HepG2 (cell line): ENCODE data around the gene PFAS. TPM values are rescaled to one million over a fixed set of nuclear protein-coding genes. Genes with fewer than 3 reads are reported as not detected.

Source experiments
- DMAP1 ChIP-seq: IDR thresholded peaks from 2 replicates; pipeline ENCODE4 v1.6.1; 2016
- GPBP1L1 ChIP-seq: sonication (generic); formaldehyde crosslinking; IDR thresholded peaks from 2 replicates; pipeline ENCODE4 v1.5.0; 2020; ENCODE audit warnings: mild to moderate bottlenecking, missing genetic modification reagents
- PAF1 ChIP-seq: IDR thresholded peaks from 2 replicates; pipeline ENCODE4 v1.6.1; 2016; ENCODE audit warnings: missing genetic modification reagents, missing compliant biosample characterization
- PHF21A ChIP-seq: sonication (generic); formaldehyde crosslinking; IDR thresholded peaks from 2 replicates; pipeline ENCODE4 v1.5.0; 2020; ENCODE audit warnings: mild to moderate bottlenecking, missing genetic modification reagents
- POGK ChIP-seq: sonication (generic); formaldehyde crosslinking; conservative IDR thresholded peaks from 2 replicates; pipeline ENCODE4 v1.8.0; 2022; ENCODE audit warnings: mild to moderate bottlenecking, moderate library complexity, missing genetic modification reagents
- ZKSCAN5 ChIP-seq: sonication (generic); formaldehyde crosslinking; IDR thresholded peaks from 2 replicates; pipeline ENCODE4 v1.5.1; 2020; ENCODE audit warnings: mild to moderate bottlenecking, missing genetic modification reagents
- ZNF646 ChIP-seq: sonication (generic); formaldehyde crosslinking; IDR thresholded peaks from 2 replicates; pipeline ENCODE4 v1.9.0; 2021; ENCODE audit warnings: mild to moderate bottlenecking, missing genetic modification reagents
- ZNF660 ChIP-seq: sonication (generic); formaldehyde crosslinking; IDR thresholded peaks from 2 replicates; pipeline ENCODE4 v1.5.1; 2020; ENCODE audit warnings: mild to moderate bottlenecking, low read depth, missing genetic modification reagents, borderline replicate concordance
- ZNF766 ChIP-seq: sonication (generic); formaldehyde crosslinking; IDR thresholded peaks from 2 replicates; pipeline ENCODE4 v1.5.0; 2020; ENCODE audit warnings: missing genetic modification reagents, borderline replicate concordance
- ZNF770 ChIP-seq: sonication (generic); formaldehyde crosslinking; IDR thresholded peaks from 2 replicates; pipeline ENCODE4 v1.5.0; 2020; ENCODE audit warnings: mild to moderate bottlenecking, missing genetic modification reagents
- ZNF782 ChIP-seq: sonication (generic); formaldehyde crosslinking; IDR thresholded peaks from 2 replicates; pipeline ENCODE4 v1.4.0; 2020; ENCODE audit warnings: missing genetic modification reagents, mild to moderate bottlenecking, borderline replicate concordance
- polyA plus RNA-seq, 8 experiments: library from polyadenylated mRNA; depleted of rRNA in 3 of 8; stranded (reverse) in 7 of 8; unstranded in 1 of 8; fragments of >200 nt; fragmentation: Illumina TruSeq in 4 of 8; extraction: Trizol in 4 of 8; gene quantifications; 2 replicates each; pipeline versions ENCODE4 v1.2.1 to v1.2.3, GENCODE V29; 2011 to 2016; ENCODE audit warnings: low read depth in 4 of 8, missing spikeins in 1 of 8, mixed read lengths in 1 of 8; ENCODE audit not compliant: insufficient read depth in 1 of 8
- total RNA-seq, 5 experiments: library from RNA; depleted of rRNA; stranded (reverse); fragments of >200 nt; fragmentation: Illumina TruSeq; extraction: Trizol; gene quantifications; 2 replicates each; pipeline ENCODE4 v1.2.3, GENCODE V29; 2016; ENCODE audit warnings: low read depth in 1 of 5
- TF ChIP-seq, protein P1 (sequence below): sonication (generic); formaldehyde crosslinking; IDR thresholded peaks from 2 replicates; pipeline ENCODE4 v1.4.0; 2020; ENCODE audit warnings: missing genetic modification reagents
- TF ChIP-seq, protein P2 (sequence below): sonication (generic); formaldehyde crosslinking; IDR thresholded peaks from 2 replicates; pipeline ENCODE4 v1.8.0; 2022; ENCODE audit warnings: mild to moderate bottlenecking, missing genetic modification reagents, borderline replicate concordance

PFAS gene
- total and polyA plus RNA-seq, 2 of the 13 experiments (the other 11 are each of a cell fraction or from before 2014, with no cell fraction given) = 49.4 to 58.2 TPM

DNA sequence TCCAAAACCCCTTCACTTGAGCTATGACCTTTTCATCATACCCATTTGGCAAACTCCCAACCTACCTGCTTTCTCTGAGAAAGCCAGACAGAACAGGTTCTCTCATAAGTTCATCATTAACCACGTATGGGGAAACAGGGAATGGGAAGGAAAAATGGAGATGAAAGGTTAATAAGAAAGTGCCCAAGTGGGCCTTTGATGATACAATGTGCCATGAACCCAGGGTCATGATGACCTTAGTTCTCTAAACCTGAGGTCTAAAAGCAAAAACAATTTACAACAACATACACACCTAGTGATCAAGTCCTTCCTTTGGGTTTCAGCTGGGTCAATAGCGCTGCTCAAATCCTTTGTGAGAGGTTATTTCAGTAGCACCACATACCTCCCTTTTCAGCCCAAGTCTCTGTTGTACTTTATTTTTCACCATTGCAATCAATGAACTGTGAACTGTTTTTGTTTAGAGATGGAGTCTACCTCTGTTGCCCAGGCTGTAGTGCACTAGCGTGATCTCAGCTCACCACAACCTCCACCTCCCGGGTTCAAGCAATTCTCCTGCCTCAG, 24.9 kb downstream of the PFAS start (continued):
- TF ChIP-seq ZNF646 (CRISPR knock-in tag) = no peak; the same call in 1 of the 2 replicates
- TF ChIP-seq PHF21A = peak; percentile 73
- no peak for TF ChIP-seq POGK (CRISPR knock-in tag)
- TF ChIP-seq PAF1 (CRISPR knock-in tag) = no peak
- no peak for TF ChIP-seq ZNF660 (CRISPR knock-in tag)
- TF ChIP-seq ZNF770 = peak; percentile 90
- TF ChIP-seq DMAP1 = no peak
- TF ChIP-seq ZNF766 (CRISPR knock-in tag) = no peak
- TF ChIP-seq ZNF782 (CRISPR knock-in tag) = no peak
- TF ChIP-seq, protein P1, sequence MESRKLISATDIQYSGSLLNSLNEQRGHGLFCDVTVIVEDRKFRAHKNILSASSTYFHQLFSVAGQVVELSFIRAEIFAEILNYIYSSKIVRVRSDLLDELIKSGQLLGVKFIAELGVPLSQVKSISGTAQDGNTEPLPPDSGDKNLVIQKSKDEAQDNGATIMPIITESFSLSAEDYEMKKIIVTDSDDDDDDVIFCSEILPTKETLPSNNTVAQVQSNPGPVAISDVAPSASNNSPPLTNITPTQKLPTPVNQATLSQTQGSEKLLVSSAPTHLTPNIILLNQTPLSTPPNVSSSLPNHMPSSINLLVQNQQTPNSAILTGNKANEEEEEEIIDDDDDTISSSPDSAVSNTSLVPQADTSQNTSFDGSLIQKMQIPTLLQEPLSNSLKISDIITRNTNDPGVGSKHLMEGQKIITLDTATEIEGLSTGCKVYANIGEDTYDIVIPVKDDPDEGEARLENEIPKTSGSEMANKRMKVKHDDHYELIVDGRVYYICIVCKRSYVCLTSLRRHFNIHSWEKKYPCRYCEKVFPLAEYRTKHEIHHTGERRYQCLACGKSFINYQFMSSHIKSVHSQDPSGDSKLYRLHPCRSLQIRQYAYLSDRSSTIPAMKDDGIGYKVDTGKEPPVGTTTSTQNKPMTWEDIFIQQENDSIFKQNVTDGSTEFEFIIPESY (CRISPR knock-in tag) = no peak; the same call in 1 of the 2 replicates
- no peak for TF ChIP-seq GPBP1L1 (CRISPR knock-in tag)
- TF ChIP-seq, protein P2, sequence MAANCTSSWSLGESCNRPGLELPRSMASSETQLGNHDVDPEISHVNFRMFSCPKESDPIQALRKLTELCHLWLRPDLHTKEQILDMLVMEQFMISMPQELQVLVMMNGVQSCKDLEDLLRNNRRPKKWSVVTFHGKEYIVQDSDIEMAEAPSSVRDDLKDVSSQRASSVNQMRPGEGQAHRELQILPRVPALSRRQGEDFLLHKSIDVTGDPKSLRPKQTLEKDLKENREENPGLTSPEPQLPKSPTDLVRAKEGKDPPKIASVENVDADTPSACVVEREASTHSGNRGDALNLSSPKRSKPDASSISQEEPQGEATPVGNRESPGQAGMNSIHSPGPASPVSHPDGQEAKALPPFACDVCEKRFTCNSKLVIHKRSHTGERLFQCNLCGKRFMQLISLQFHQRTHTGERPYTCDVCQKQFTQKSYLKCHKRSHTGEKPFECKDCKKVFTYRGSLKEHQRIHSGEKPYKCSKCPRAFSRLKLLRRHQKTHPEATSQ (CRISPR knock-in tag) = peak; percentile 15; the same call in 1 of the 2 replicates
- TF ChIP-seq ZKSCAN5 (CRISPR knock-in tag) = no peak
